ENCODE measurements around the gene TMED7. TPM values are rescaled to one million over a fixed set of nuclear protein-coding genes. Genes with fewer than 3 reads are reported as not detected.

The TMED7 gene
- total RNA-seq, 1 donor, result 151 TPM

- Histone ChIP-seq H3K27ac (ENCODE audit: low read depth, low read length) (peak overlapping the region; percentile 93), H3K36me3 (ENCODE audit: insufficient read depth, low read length) (peaks cover 6% of the 10 kb centered on the region), H3K4me3 (ENCODE audit: insufficient read depth, low read length) (peak overlapping the region; percentile 97), H3K4me1 (ENCODE audit: insufficient read depth, low read length) (peaks cover 24% of the 10 kb centered on the region), H3K9me3 (ENCODE audit: low read depth, low read length) (no peaks in the 10 kb centered on the region), H3K4me2 (ENCODE audit: insufficient read depth, low read length) (peak overlapping the region; percentile 90), H2AFZ (ENCODE audit: low read length) (no peak overlapping the region), H3K27me3 (ENCODE audit: insufficient read depth, low read length) (no peaks in the 10 kb centered on the region), H4K20me1 (ENCODE audit: insufficient read depth, low read length) (peaks cover 35% of the 10 kb centered on the region), H3K79me2 (ENCODE audit: insufficient read depth, low read length) (peaks cover 56% of the 10 kb centered on the region)
- no peak for TF ChIP-seq CTCF (IDR thresholded peaks at IDR 0.05; ENCODE audit: extremely low read depth, low read depth, low read length)
- DNase-seq (ENCODE audit: insufficient read length, low spot score, missing footprints), result no peak
Observed at GRCh38 chr5:115624994-115625393, 842 bp downstream of the TMED7 start.

DNA sequence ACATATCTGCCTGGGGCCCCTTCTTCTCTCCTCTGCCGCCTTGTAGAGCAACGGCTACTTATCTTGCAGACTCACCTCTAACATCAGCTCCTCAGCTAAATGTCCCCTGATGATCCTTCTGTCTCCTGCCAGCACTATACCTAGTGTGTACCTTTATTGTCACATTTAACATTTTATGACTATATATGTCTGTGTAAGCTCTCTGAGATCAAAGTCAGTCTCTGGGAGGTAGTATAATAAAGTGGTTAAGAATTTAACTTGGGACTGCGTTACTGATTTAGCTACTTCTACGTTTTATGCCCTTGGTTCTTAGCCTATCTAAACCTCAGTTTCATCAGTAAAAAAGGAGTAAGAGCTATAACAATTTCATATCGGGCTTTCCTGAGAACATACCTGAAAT is 2.2 kb downstream of the TMED7 start:
- Histone ChIP-seq H4K20me1 (ENCODE audit: insufficient read depth, low read length) (peaks cover 35% of the 10 kb centered on the region), H3K4me3 (ENCODE audit: insufficient read depth, low read length) (peak overlapping the region; percentile 97), H3K4me2 (ENCODE audit: insufficient read depth, low read length) (peak overlapping the region; percentile 90), H3K9me3 (ENCODE audit: low read depth, low read length) (no peaks in the 10 kb centered on the region), H3K27ac (ENCODE audit: low read depth, low read length) (peak overlapping the region; percentile 93), H3K36me3 (ENCODE audit: insufficient read depth, low read length) (peaks cover 17% of the 10 kb centered on the region), H2AFZ (ENCODE audit: low read length) (no peak overlapping the region), H3K4me1 (ENCODE audit: insufficient read depth, low read length) (peaks cover 24% of the 10 kb centered on the region), H3K27me3 (ENCODE audit: insufficient read depth, low read length) (no peaks in the 10 kb centered on the region), H3K79me2 (ENCODE audit: insufficient read depth, low read length) (peaks cover 65% of the 10 kb centered on the region)
- DNase-seq (ENCODE audit: insufficient read length, low spot score, missing footprints), result no peak
- no peak for TF ChIP-seq CTCF (IDR thresholded peaks at IDR 0.05; ENCODE audit: extremely low read depth, low read depth, low read length)

- Histone ChIP-seq H3K27ac (ENCODE audit: low read depth, low read length) (peak overlapping the region; percentile 17), H3K4me2 (ENCODE audit: insufficient read depth, low read length) (peak overlapping the region; percentile 29), H3K4me1 (ENCODE audit: insufficient read depth, low read length) (peaks cover 24% of the 10 kb centered on the region), H3K9me3 (ENCODE audit: low read depth, low read length) (no peaks in the 10 kb centered on the region), H3K36me3 (ENCODE audit: insufficient read depth, low read length) (peaks cover 23% of the 10 kb centered on the region), H3K4me3 (ENCODE audit: insufficient read depth, low read length) (no peak overlapping the region), H3K79me2 (ENCODE audit: insufficient read depth, low read length) (peaks cover 74% of the 10 kb centered on the region), H3K27me3 (ENCODE audit: insufficient read depth, low read length) (no peaks in the 10 kb centered on the region), H2AFZ (ENCODE audit: low read length) (no peak overlapping the region), H4K20me1 (ENCODE audit: insufficient read depth, low read length) (peaks cover 35% of the 10 kb centered on the region)
- no peak for DNase-seq (ENCODE audit: insufficient read length, low spot score, missing footprints)
- no peak for TF ChIP-seq CTCF (IDR thresholded peaks at IDR 0.05; ENCODE audit: extremely low read depth, low read depth, low read length)
Observed at GRCh38 chr5:115621365-115621900, 4.4 kb downstream of the TMED7 start.

- peaks cover 56% of the 10 kb centered on the region for H3K79me2 ChIP-seq (ENCODE audit: insufficient read depth, low read length)
- peaks cover 42% of the 10 kb centered on the region for H3K36me3 ChIP-seq (ENCODE audit: insufficient read depth, low read length)
- no peak overlapping the region for H3K4me3 ChIP-seq (ENCODE audit: insufficient read depth, low read length)
- H3K27me3 ChIP-seq (ENCODE audit: insufficient read depth, low read length), result no peaks in the 10 kb centered on the region
- TF ChIP-seq CTCF (IDR thresholded peaks at IDR 0.05; ENCODE audit: extremely low read depth, low read depth, low read length), result no peak
- H3K27ac ChIP-seq (ENCODE audit: low read depth, low read length), result no peak overlapping the region
- no peak for DNase-seq (ENCODE audit: insufficient read length, low spot score, missing footprints)
- no peaks in the 10 kb centered on the region for H3K9me3 ChIP-seq (ENCODE audit: low read depth, low read length)
- no peaks in the 10 kb centered on the region for H3K4me1 ChIP-seq (ENCODE audit: insufficient read depth, low read length)
- peaks cover 7% of the 10 kb centered on the region for H4K20me1 ChIP-seq (ENCODE audit: insufficient read depth, low read length)
- H2AFZ ChIP-seq (ENCODE audit: low read length), result no peak overlapping the region
- H3K4me2 ChIP-seq (ENCODE audit: insufficient read depth, low read length), result no peak overlapping the region
Observed at GRCh38 chr5:115616892-115617291, 8.9 kb downstream of the TMED7 start.

Data from osteoblast (primary cell).